NCI-H446 treated with DMSO at 0.1 percent for 48 hours (cell line): Measurements from ENCODE around the gene RBMS1.

Source experiments
- DNase-seq: peaks from one replicate; lab custom pipeline; 2025; lab: John Stamatoyannopoulos, UW

RBMS1 gene

GRCh38 chr2:160224060-160224459, 269.5 kb downstream of the RBMS1 start:
- DNase-seq: peak; percentile 4

GRCh38 chr2:160223560-160223959, 270.0 kb downstream of the RBMS1 start:
- DNase-seq: no peak

GRCh38 chr2:160222546-160223283, 270.9 kb downstream of the RBMS1 start:
- DNase-seq: no peak
